GM12878 (cell line): ENCODE results near the gene DDX51. TPM values are rescaled to one million over a fixed set of nuclear protein-coding genes. Genes with fewer than 3 reads are reported as not detected.

Source experiments
- E4F1 ChIP-seq: fragments of 450-650 bp; IDR thresholded peaks from 2 replicates; pipeline ENCODE4 v1.6.1; 2018; ENCODE audit warnings: borderline replicate concordance, mild to moderate bottlenecking; ENCODE audit not compliant: partially characterized antibody
- KDM1A ChIP-seq: fragments of 200-600 bp; sonication (generic); IDR thresholded peaks from 2 replicates; pipeline ENCODE4 v1.6.1; 2016; ENCODE audit warnings: borderline replicate concordance
- polyA plus RNA-seq, 11 experiments: library from polyadenylated mRNA; depleted of rRNA in 4 of 11; unstranded in 6 of 11; stranded (reverse) in 5 of 11; fragments of >200 nt; fragmentation: Nextera tagmentation in 4 of 11; fragmentation: Illumina TruSeq in 1 of 11; extraction: Ambion mirVana in 4 of 11; extraction: Trizol in 1 of 11; gene quantifications; 1 replicate in 1 of 11; 2 replicates in 10 of 11; pipeline versions ENCODE4 v1.2.1 to v1.2.3, GENCODE V29; 2011 to 2016; ENCODE audit warnings: inconsistent platforms in 2 of 11, missing spikeins in 2 of 11, low read depth in 1 of 11
- small RNA-seq: library from RNA; depleted of rRNA; stranded (forward); fragments of <200 nt; gene quantifications from one replicate; pipeline ENCODE3, GENCODE V24; 2014
- total RNA-seq, 4 experiments: library from RNA; depleted of rRNA in 3 of 4; stranded (reverse); fragments of >200 nt in 3 of 4; fragmentation: Illumina TruSeq in 1 of 4; extraction: Trizol in 1 of 4; gene quantifications; 2 replicates each; pipeline versions ENCODE4 v1.2.1 to v1.2.3, GENCODE V29; 2013 to 2021

The DDX51 gene
- total and polyA plus RNA-seq, 10 of the 15 experiments (the other 5 are each of a cell fraction or from before 2014, with no cell fraction given), result 0.97 to 29.1 (median 9.8) TPM

- TF ChIP-seq E4F1 (no peak), KDM1A (no peak)
Observed at GRCh38 chr12:132089407-132089910, 54.7 kb downstream of the DDX51 start (continued).

Small RNA genes within 50 kb of the gene (small RNA-seq; reads per million reads assigned to genes)
- not detected for gene AC138466.3

Other genes with a start within 250 kb of the DDX51 start
- 1.9 and 2.0 TPM in 2 replicates for gene ULK1, start 249.7 kb downstream of the DDX51 start, total RNA-seq (2014; rRNA removed)
- 1.2 and 1.8 TPM in 2 replicates for gene ULK1, start 249.7 kb downstream of the DDX51 start, total RNA-seq (2014; rRNA removed; fragmentation: Illumina TruSeq; extraction: Trizol)
- 14.1 and 15.8 TPM in 2 replicates for gene ULK1, start 249.7 kb downstream of the DDX51 start, total RNA-seq (2021)
- gene ULK1, start 249.7 kb downstream of the DDX51 start, polyA plus RNA-seq (2011; rRNA removed), result 1.3 and 2.0 TPM in 2 replicates
- gene ULK1, start 249.7 kb downstream of the DDX51 start, polyA plus RNA-seq (2014; fragmentation: Illumina TruSeq; extraction: Trizol), result 0.57 and 1.7 TPM in 2 replicates
- gene ULK1, start 249.7 kb downstream of the DDX51 start, polyA plus RNA-seq (2014; fragmentation: Nextera tagmentation; extraction: Ambion mirVana), result under 1 TPM; 0.13 to 0.55 TPM
- 7.7 and 9.4 TPM in 2 replicates for gene ULK1, start 249.7 kb downstream of the DDX51 start, polyA plus RNA-seq (2014; rRNA removed)
- 1 to 10 TPM in 1 of 2 experiments, under 1 TPM in 1; 0.87 to 1.1 TPM for gene ULK1, start 249.7 kb downstream of the DDX51 start, polyA plus RNA-seq (2016; fragmentation: Nextera tagmentation; extraction: Ambion mirVana)
- gene PUS1, start 215.0 kb downstream of the DDX51 start, total RNA-seq (2014; rRNA removed), result 28.7 and 33.5 TPM in 2 replicates
- 13.7 and 14.9 TPM in 2 replicates for gene PUS1, start 215.0 kb downstream of the DDX51 start, total RNA-seq (2014; rRNA removed; fragmentation: Illumina TruSeq; extraction: Trizol)
- 66.4 and 74.2 TPM in 2 replicates for gene PUS1, start 215.0 kb downstream of the DDX51 start, total RNA-seq (2021)
- gene PUS1, start 215.0 kb downstream of the DDX51 start, polyA plus RNA-seq (2011; rRNA removed), result 12.6 and 23.2 TPM in 2 replicates
- gene PUS1, start 215.0 kb downstream of the DDX51 start, polyA plus RNA-seq (2014; fragmentation: Illumina TruSeq; extraction: Trizol), result 7.6 and 17.3 TPM in 2 replicates
- gene PUS1, start 215.0 kb downstream of the DDX51 start, polyA plus RNA-seq (2014; fragmentation: Nextera tagmentation; extraction: Ambion mirVana), result 1 to 10 TPM; 1.3 to 5.5 TPM
- gene PUS1, start 215.0 kb downstream of the DDX51 start, polyA plus RNA-seq (2014; rRNA removed), result 42.5 and 62.4 TPM in 2 replicates
- 10 to 100 TPM; 27.7 to 37.7 TPM for gene PUS1, start 215.0 kb downstream of the DDX51 start, polyA plus RNA-seq (2016; fragmentation: Nextera tagmentation; extraction: Ambion mirVana)
- gene EP400, start 194.4 kb downstream of the DDX51 start, total RNA-seq (2014; rRNA removed), result 6.2 and 6.9 TPM in 2 replicates
- gene EP400, start 194.4 kb downstream of the DDX51 start, total RNA-seq (2014; rRNA removed; fragmentation: Illumina TruSeq; extraction: Trizol), result 4.7 and 5.5 TPM in 2 replicates
- 39.4 and 44.2 TPM in 2 replicates for gene EP400, start 194.4 kb downstream of the DDX51 start, total RNA-seq (2021)
- 3.8 and 4.1 TPM in 2 replicates for gene EP400, start 194.4 kb downstream of the DDX51 start, polyA plus RNA-seq (2011; rRNA removed)
- 19.2 and 20.7 TPM in 2 replicates for gene EP400, start 194.4 kb downstream of the DDX51 start, polyA plus RNA-seq (2014; fragmentation: Illumina TruSeq; extraction: Trizol)
- 1 to 10 TPM; 4.0 to 6.4 TPM for gene EP400, start 194.4 kb downstream of the DDX51 start, polyA plus RNA-seq (2014; fragmentation: Nextera tagmentation; extraction: Ambion mirVana)
- 15.9 and 22.1 TPM in 2 replicates for gene EP400, start 194.4 kb downstream of the DDX51 start, polyA plus RNA-seq (2014; rRNA removed)
- gene EP400, start 194.4 kb downstream of the DDX51 start, polyA plus RNA-seq (2016; fragmentation: Nextera tagmentation; extraction: Ambion mirVana), result 10 to 100 TPM in 1 of 2 experiments, 1 to 10 TPM in 1; 9.8 to 11.7 TPM
- 22.6 and 32.0 TPM in 2 replicates for gene NOC4L, start 138 bp upstream of the DDX51 start, total RNA-seq (2014; rRNA removed)
- gene NOC4L, start 138 bp upstream of the DDX51 start, total RNA-seq (2014; rRNA removed; fragmentation: Illumina TruSeq; extraction: Trizol), result 4.7 and 7.4 TPM in 2 replicates
- gene NOC4L, start 138 bp upstream of the DDX51 start, total RNA-seq (2021), result 45.2 and 45.3 TPM in 2 replicates
- gene NOC4L, start 138 bp upstream of the DDX51 start, polyA plus RNA-seq (2011; rRNA removed), result 1.2 and 4.6 TPM in 2 replicates
- gene NOC4L, start 138 bp upstream of the DDX51 start, polyA plus RNA-seq (2014; fragmentation: Illumina TruSeq; extraction: Trizol), result 2.7 and 7.9 TPM in 2 replicates
- gene NOC4L, start 138 bp upstream of the DDX51 start, polyA plus RNA-seq (2014; fragmentation: Nextera tagmentation; extraction: Ambion mirVana), result 1 to 10 TPM in 1 of 2 experiments, under 1 TPM in 1; 0.72 to 3.7 TPM
- 22.6 and 32.9 TPM in 2 replicates for gene NOC4L, start 138 bp upstream of the DDX51 start, polyA plus RNA-seq (2014; rRNA removed)
- 10 to 100 TPM; 65.0 to 68.2 TPM for gene NOC4L, start 138 bp upstream of the DDX51 start, polyA plus RNA-seq (2016; fragmentation: Nextera tagmentation; extraction: Ambion mirVana)
- not detected in 2 replicates for gene GALNT9, start 185.3 kb upstream of the DDX51 start, total RNA-seq (2014; rRNA removed)
- not detected in 2 replicates for gene GALNT9, start 185.3 kb upstream of the DDX51 start, total RNA-seq (2014; rRNA removed; fragmentation: Illumina TruSeq; extraction: Trizol)
- gene GALNT9, start 185.3 kb upstream of the DDX51 start, total RNA-seq (2021), result not detected in 2 replicates
- 0.04 TPM in 1 of 2 replicates, not detected in the other for gene GALNT9, start 185.3 kb upstream of the DDX51 start, polyA plus RNA-seq (2011; rRNA removed)
- gene GALNT9, start 185.3 kb upstream of the DDX51 start, polyA plus RNA-seq (2014; fragmentation: Illumina TruSeq; extraction: Trizol), result not detected in 2 replicates
- gene GALNT9, start 185.3 kb upstream of the DDX51 start, polyA plus RNA-seq (2014; fragmentation: Nextera tagmentation; extraction: Ambion mirVana), result not detected
- not detected in 2 replicates for gene GALNT9, start 185.3 kb upstream of the DDX51 start, polyA plus RNA-seq (2014; rRNA removed)
- not detected for gene GALNT9, start 185.3 kb upstream of the DDX51 start, polyA plus RNA-seq (2016; fragmentation: Nextera tagmentation; extraction: Ambion mirVana)